HEK293 (cell line): ENCODE results near the gene NT5M.

Source experiments
- CTCF ChIA-PET: fragments of 350-600 bp; formaldehyde crosslinking; extraction: SDS; loops from one replicate; lab custom pipeline; 2021; ENCODE audit warnings: antibody characterized with exemption; lab: Yijun Ruan, JAX
- POLR2A ChIA-PET: fragments of 300-600 bp; formaldehyde crosslinking; extraction: SDS; loops from one replicate; lab custom pipeline; 2020; ENCODE audit warnings: antibody characterized with exemption, inconsistent platforms; lab: Yijun Ruan, JAX
- H3K27ac ChIP-seq: fragments of 200-500 bp; sonication (Bioruptor generic); 2 replicates; pipeline ENCODE4 v1.5.1; 2014; ENCODE audit warnings: low read depth, low read length, control low read depth, inconsistent platforms; ENCODE audit errors: extremely low read depth
- H3K36me3 ChIP-seq, 2 experiments: fragments of 200-500 bp in 1 of 2; sonication (Bioruptor generic) in 1 of 2; 1 replicate in 1 of 2; 2 replicates in 1 of 2; pipeline ENCODE4 v1.5.1; 2014 to 2017; ENCODE audit warnings: inconsistent platforms in 2 of 2, low read length in 2 of 2; ENCODE audit not compliant: control insufficient read depth in 2 of 2, insufficient read depth in 1 of 2
- H3K4me1 ChIP-seq: fragments of 200-500 bp; sonication (Bioruptor generic); 2 replicates; pipeline ENCODE4 v1.5.1; 2014; ENCODE audit warnings: mild to moderate bottlenecking, low read length, inconsistent platforms; ENCODE audit not compliant: control insufficient read depth, insufficient read depth
- H3K4me3 ChIP-seq: 2 replicates; pipeline ENCODE4 v1.5.1; 2011; ENCODE audit warnings: low read depth, mild to moderate bottlenecking, control low read depth, low read length, moderate library complexity
- H3K9me3 ChIP-seq: fragments of 200-500 bp; sonication (Bioruptor generic); 2 replicates; pipeline ENCODE4 v1.5.1; 2014; ENCODE audit warnings: low read depth, low read length, inconsistent platforms; ENCODE audit not compliant: control insufficient read depth, insufficient read depth
- MEIS1 ChIP-seq: sonication (generic); formaldehyde crosslinking; IDR thresholded peaks from 2 replicates; pipeline ENCODE4 v1.8.1; 2022; ENCODE audit warnings: missing genetic modification reagents, mild to moderate bottlenecking, borderline replicate concordance
- TSHZ1 ChIP-seq: fragments of 450-650 bp; formaldehyde crosslinking; IDR thresholded peaks from 2 replicates; pipeline ENCODE4 v1.5.1; 2016; ENCODE audit warnings: missing biosample characterization, missing genetic modification characterization, borderline replicate concordance
- ZBTB11 ChIP-seq: fragments of 450-650 bp; formaldehyde crosslinking; conservative IDR thresholded peaks from 2 replicates; pipeline ENCODE4 v1.5.1; 2016; ENCODE audit warnings: low read depth, missing biosample characterization, missing genetic modification characterization
- ZNF140 ChIP-seq: fragments of 450-650 bp; formaldehyde crosslinking; IDR thresholded peaks from 2 replicates; pipeline ENCODE4 v1.5.1; 2016; ENCODE audit warnings: missing biosample characterization, missing genetic modification characterization
- ZNF18 ChIP-seq: fragments of 450-650 bp; formaldehyde crosslinking; IDR thresholded peaks from 2 replicates; pipeline ENCODE4 v1.5.1; 2016; ENCODE audit warnings: missing biosample characterization, missing genetic modification characterization
- ZNF23 ChIP-seq: fragments of 450-650 bp; formaldehyde crosslinking; IDR thresholded peaks from 2 replicates; pipeline ENCODE4 v1.5.1; 2016; ENCODE audit warnings: missing biosample characterization, missing genetic modification characterization, borderline replicate concordance
- ZNF266 ChIP-seq: fragments of 450-650 bp; formaldehyde crosslinking; IDR thresholded peaks from 2 replicates; pipeline ENCODE4 v1.5.1; 2016; ENCODE audit warnings: missing biosample characterization, missing genetic modification characterization, low read depth
- ZNF274 ChIP-seq, 2 experiments: fragments of 200-500 bp in 1 of 2; fragments of 450-650 bp in 1 of 2; sonication (Bioruptor generic) in 1 of 2; formaldehyde crosslinking in 1 of 2; IDR thresholded peaks; 2 replicates each; pipeline versions ENCODE4 v1.5.1 to v1.6.1; 2014 to 2016; ENCODE audit warnings: borderline replicate concordance in 1 of 2, inconsistent platforms in 1 of 2, low read length in 1 of 2, missing biosample characterization in 1 of 2, missing genetic modification characterization in 1 of 2
- ZNF280C ChIP-seq: fragments of 450-650 bp; formaldehyde crosslinking; IDR thresholded peaks from 2 replicates; pipeline ENCODE4 v1.5.1; 2016; ENCODE audit warnings: missing biosample characterization, missing genetic modification characterization
- ZNF280D ChIP-seq: fragments of 450-650 bp; formaldehyde crosslinking; IDR thresholded peaks from 2 replicates; pipeline ENCODE4 v1.5.1; 2016; ENCODE audit warnings: missing biosample characterization, missing genetic modification characterization
- ZNF394 ChIP-seq: fragments of 450-650 bp; formaldehyde crosslinking; IDR thresholded peaks from 2 replicates; pipeline ENCODE4 v1.5.1; 2016; ENCODE audit warnings: missing biosample characterization, missing genetic modification characterization, mild to moderate bottlenecking, moderate library complexity, borderline replicate concordance
- ZNF416 ChIP-seq: fragments of 450-650 bp; formaldehyde crosslinking; IDR thresholded peaks from 2 replicates; pipeline ENCODE4 v1.5.1; 2016; ENCODE audit warnings: missing biosample characterization, missing genetic modification characterization
- ZNF433 ChIP-seq: fragments of 450-650 bp; formaldehyde crosslinking; IDR thresholded peaks from 2 replicates; pipeline ENCODE4 v1.5.1; 2016; ENCODE audit warnings: missing biosample characterization, missing genetic modification characterization, low read depth
- ZNF510 ChIP-seq: fragments of 450-650 bp; formaldehyde crosslinking; IDR thresholded peaks from 2 replicates; pipeline ENCODE4 v1.5.1; 2018; ENCODE audit warnings: mild to moderate bottlenecking, missing genetic modification characterization, missing biosample characterization; ENCODE audit not compliant: insufficient replicate concordance
- ZNF621 ChIP-seq: fragments of 450-650 bp; formaldehyde crosslinking; IDR thresholded peaks from 2 replicates; pipeline ENCODE4 v1.5.1; 2017; ENCODE audit warnings: missing biosample characterization, missing genetic modification characterization
- ZNF777 ChIP-seq: fragments of 450-650 bp; formaldehyde crosslinking; IDR thresholded peaks from 2 replicates; pipeline ENCODE4 v1.5.1; 2017; ENCODE audit warnings: missing biosample characterization, missing genetic modification characterization, borderline replicate concordance
- ZNF843 ChIP-seq: fragments of 450-650 bp; formaldehyde crosslinking; IDR thresholded peaks from 2 replicates; pipeline ENCODE4 v1.5.1; 2016; ENCODE audit warnings: missing biosample characterization, missing genetic modification characterization
- ZSCAN5A ChIP-seq: fragments of 450-650 bp; formaldehyde crosslinking; IDR thresholded peaks from 2 replicates; pipeline ENCODE4 v1.5.1; 2016; ENCODE audit warnings: missing biosample characterization, missing genetic modification characterization

Gene NT5M

GRCh38 chr17:17324616-17325015 is 21.4 kb downstream of the NT5M start:
- Histone ChIP-seq H3K4me3 (no peak overlapping the region), H3K4me1 (no peaks in the 10 kb centered on the region), H3K27ac (no peak overlapping the region), H3K9me3 (no peaks in the 10 kb centered on the region), H3K36me3 (no peaks in the 10 kb centered on the region; a peak in 1 of 3 replicates)
- TF ChIP-seq MEIS1: no peak
- POLR2A ChIA-PET: no interaction called here
- CTCF ChIA-PET: interaction anchor here (0.7 kb wide), 1 partner anchor 178 kb away, joined by 3 read pairs; no protein-coding TSS in a partner anchor

GRCh38 chr17:17325228-17325627 is 22.1 kb downstream of the NT5M start:
- ChIA-PET CTCF (no interaction called here), POLR2A (no interaction called here)
- H3K36me3 ChIP-seq: no peaks in the 10 kb centered on the region; a peak in 1 of 3 replicates
- H3K4me1 ChIP-seq: no peaks in the 10 kb centered on the region
- H3K27ac ChIP-seq: no peak overlapping the region
- no peaks in the 10 kb centered on the region for H3K9me3 ChIP-seq
- H3K4me3 ChIP-seq: no peak overlapping the region
- TF ChIP-seq ZBTB11 (tag by site-specific recombination): no peak
- TF ChIP-seq ZNF23 (tag by site-specific recombination): no peak
- no peak for TF ChIP-seq ZNF280D (tag by site-specific recombination)
- no peak for TF ChIP-seq TSHZ1 (tag by site-specific recombination)
- no peak for TF ChIP-seq ZNF280C (tag by site-specific recombination)
- TF ChIP-seq ZSCAN5A: no peak
- no peak for TF ChIP-seq ZNF266
- no peak for TF ChIP-seq ZNF18 (tag by site-specific recombination)
- TF ChIP-seq ZNF777 (tag by site-specific recombination): no peak
- TF ChIP-seq ZNF274 (IDR thresholded peaks at IDR 0.05; ENCODE audit: low read length): no peak
- TF ChIP-seq ZNF274 (tag by site-specific recombination; IDR thresholded peaks at IDR 0.05; ENCODE audit: borderline replicate concordance): no peak
- TF ChIP-seq ZNF416 (tag by site-specific recombination): no peak
- TF ChIP-seq ZNF394 (tag by site-specific recombination): no peak
- TF ChIP-seq ZNF843: no peak
- no peak for TF ChIP-seq ZNF621 (tag by site-specific recombination)
- no peak for TF ChIP-seq ZNF510 (tag by site-specific recombination)
- no peak for TF ChIP-seq ZNF433 (tag by site-specific recombination)
- no peak for TF ChIP-seq ZNF140 (tag by site-specific recombination)
